ENCODE measurements around the gene DCDC2C. TPM values are rescaled to one million over a fixed set of nuclear protein-coding genes. Genes with fewer than 3 reads are reported as not detected.

Gene DCDC2C
- total RNA-seq, 6 experiments from 2014 or later = not detected

DNA sequence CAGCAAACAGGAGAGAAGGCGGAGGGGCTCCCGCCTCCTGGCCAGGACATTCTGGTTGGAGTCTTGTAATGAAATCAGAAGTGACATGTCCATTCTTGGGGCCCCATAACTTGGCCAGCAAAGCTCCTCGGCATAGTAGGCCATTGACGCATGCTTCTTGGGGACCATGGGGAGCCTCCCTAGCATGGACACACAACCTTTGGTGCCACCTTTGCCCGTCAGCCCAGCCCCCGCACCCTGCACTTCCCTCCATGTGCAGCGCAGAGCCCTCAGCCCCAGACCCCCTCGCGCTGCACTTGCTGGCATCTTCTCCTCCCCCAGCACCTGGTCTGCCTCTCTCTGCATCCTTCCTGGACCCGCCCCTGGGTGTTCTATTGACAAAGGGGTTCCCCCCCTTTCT lies 23.1 kb downstream of the DCDC2C start:
- TF ChIP-seq, protein P1, sequence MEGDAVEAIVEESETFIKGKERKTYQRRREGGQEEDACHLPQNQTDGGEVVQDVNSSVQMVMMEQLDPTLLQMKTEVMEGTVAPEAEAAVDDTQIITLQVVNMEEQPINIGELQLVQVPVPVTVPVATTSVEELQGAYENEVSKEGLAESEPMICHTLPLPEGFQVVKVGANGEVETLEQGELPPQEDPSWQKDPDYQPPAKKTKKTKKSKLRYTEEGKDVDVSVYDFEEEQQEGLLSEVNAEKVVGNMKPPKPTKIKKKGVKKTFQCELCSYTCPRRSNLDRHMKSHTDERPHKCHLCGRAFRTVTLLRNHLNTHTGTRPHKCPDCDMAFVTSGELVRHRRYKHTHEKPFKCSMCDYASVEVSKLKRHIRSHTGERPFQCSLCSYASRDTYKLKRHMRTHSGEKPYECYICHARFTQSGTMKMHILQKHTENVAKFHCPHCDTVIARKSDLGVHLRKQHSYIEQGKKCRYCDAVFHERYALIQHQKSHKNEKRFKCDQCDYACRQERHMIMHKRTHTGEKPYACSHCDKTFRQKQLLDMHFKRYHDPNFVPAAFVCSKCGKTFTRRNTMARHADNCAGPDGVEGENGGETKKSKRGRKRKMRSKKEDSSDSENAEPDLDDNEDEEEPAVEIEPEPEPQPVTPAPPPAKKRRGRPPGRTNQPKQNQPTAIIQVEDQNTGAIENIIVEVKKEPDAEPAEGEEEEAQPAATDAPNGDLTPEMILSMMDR (IDR thresholded peaks at IDR 0.05) = no peak

DNA sequence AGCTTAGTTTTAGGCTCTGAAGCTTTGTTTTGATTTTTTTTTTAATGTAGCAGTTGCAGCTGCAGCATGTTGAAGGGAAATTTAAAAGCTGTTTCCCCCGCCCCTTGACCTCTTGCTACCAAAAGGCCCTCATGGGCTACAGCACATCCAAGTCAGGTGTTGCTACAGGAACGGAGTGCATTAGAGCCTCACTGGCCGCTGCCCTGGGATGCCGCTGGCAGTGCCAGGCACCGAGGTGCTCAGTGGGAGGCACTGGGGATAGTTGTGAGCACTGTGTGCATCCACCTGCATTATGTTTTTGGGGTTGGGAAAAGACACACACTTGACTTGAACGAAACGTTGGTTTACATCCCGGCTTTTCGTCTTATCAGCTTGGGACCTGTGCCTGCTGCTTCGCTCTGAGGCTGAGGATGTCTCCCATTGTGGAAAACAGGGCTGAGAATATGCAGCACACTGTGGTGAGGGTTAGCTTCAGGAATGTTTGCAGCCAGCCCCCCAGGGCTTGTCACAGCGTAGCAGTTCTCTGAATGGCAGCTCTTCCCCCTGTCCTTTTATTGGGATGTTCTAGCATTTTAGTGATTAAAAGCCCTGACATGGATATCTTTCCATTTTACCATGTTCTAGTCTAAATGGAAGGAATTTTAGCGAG lies 24.1 kb downstream of the DCDC2C start:
- DNase-seq = no peak
- Mint-ChIP-seq H3K27ac (no peak overlapping the region), H3K9me3 (peaks cover 12% of the 10 kb centered on the region; the same call in 1 of the 2 replicates), H3K4me3 (no peak overlapping the region), H3K36me3 (ENCODE audit: low read depth) (no peaks in the 10 kb centered on the region), H3K4me1 (ENCODE audit: low read depth) (no peaks in the 10 kb centered on the region), H3K27me3 (ENCODE audit: insufficient read depth) (no peaks in the 10 kb centered on the region; the same call in 1 of the 2 replicates)
- TF ChIP-seq, protein P1 (IDR thresholded peaks at IDR 0.05) = no peak

More for the DNA sequence above, 23.1 kb downstream of the DCDC2C start:
- no peak overlapping the region for H3K27ac Mint-ChIP-seq
- peaks cover 7% of the 10 kb centered on the region; the same call in 1 of the 2 replicates for H3K9me3 Mint-ChIP-seq
- no peak overlapping the region for H3K4me3 Mint-ChIP-seq
- no peaks in the 10 kb centered on the region for H3K36me3 Mint-ChIP-seq (ENCODE audit: low read depth)
- no peak for DNase-seq
- no peaks in the 10 kb centered on the region for H3K4me1 Mint-ChIP-seq (ENCODE audit: low read depth)
- no peaks in the 10 kb centered on the region; the same call in 1 of the 2 replicates for H3K27me3 Mint-ChIP-seq (ENCODE audit: insufficient read depth)

DNA sequence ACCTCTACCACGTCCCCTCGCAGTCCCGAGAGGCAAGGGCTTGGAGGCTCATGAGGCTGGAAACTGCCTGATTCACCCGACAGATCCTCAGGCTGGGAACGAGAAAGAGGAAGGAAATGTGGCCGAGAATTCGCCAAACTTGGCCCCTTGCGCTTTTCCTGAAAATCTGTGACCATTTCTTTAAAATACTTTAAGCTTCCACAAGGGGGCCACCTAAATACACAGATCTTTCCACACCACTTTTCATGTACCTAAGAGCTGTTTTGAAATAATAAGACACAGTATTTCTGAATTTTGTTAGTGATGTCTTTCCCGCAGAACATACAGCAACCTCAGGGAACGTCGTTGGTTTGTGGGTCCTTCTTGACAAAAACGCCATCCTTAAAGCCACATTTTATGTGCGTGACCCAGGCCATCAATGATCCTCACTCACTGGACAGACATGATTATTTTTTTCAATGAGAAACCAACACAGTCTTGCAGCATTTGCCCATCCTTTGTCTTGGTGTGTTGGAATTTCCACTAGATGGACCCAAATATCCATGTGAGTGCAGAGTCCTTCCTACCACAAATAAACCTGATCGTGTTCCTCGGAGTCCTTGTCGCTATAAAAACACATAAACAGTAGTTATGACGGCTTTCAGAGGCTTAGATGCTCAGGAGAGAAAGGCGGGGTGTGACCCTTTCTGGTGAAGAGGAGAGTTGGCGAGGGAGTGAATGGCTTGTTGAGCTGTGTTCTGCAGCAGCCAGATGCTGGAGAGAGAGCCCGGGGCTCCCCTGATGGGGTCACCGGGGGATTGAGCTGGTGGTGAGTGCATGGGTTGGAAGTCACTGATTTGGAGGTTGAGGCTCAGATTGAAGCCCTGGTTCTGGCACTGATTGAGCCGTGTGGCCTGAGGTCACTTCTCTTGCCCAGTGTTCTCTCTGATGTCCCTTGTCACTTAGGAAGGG lies 25.0 kb downstream of the DCDC2C start:
- H3K9me3 Mint-ChIP-seq = peaks cover 7% of the 10 kb centered on the region; the same call in 1 of the 2 replicates
- TF ChIP-seq, protein P1 (IDR thresholded peaks at IDR 0.05) = peak; percentile 68
- H3K36me3 Mint-ChIP-seq (ENCODE audit: low read depth) = no peaks in the 10 kb centered on the region
- H3K27me3 Mint-ChIP-seq (ENCODE audit: insufficient read depth) = no peaks in the 10 kb centered on the region; the same call in 1 of the 2 replicates
- no peak overlapping the region for H3K27ac Mint-ChIP-seq
- no peak for DNase-seq
- no peaks in the 10 kb centered on the region for H3K4me1 Mint-ChIP-seq (ENCODE audit: low read depth)
- H3K4me3 Mint-ChIP-seq = no peak overlapping the region

DNA sequence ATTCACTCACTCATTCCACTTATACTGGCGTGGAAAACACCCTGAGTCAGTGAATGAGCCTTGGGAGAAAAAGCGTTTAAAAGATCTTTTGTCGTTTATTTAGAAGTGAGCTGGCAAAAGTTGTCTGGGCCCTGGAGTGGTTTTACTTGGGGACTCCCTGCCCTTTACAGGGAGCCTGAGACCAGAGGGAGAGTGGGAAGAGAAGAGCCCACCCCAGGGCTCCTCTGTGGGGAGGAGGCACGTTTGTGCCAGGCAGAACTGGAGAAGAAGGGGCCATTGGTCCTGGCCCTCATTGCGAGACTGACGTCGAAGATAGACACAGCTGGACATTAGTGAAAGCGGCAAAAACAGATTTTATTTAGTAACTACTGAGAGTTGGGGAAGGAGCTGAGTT lies 25.7 kb downstream of the DCDC2C start:
- Mint-ChIP-seq H3K27ac (no peak overlapping the region), H3K9me3 (peaks cover 5% of the 10 kb centered on the region; the same call in 1 of the 2 replicates), H3K4me1 (ENCODE audit: low read depth) (no peaks in the 10 kb centered on the region), H3K27me3 (ENCODE audit: insufficient read depth) (peaks cover under 1% of the 10 kb centered on the region; the same call in 1 of the 2 replicates), H3K4me3 (no peak overlapping the region), H3K36me3 (ENCODE audit: low read depth) (no peaks in the 10 kb centered on the region)
- TF ChIP-seq, protein P1 (IDR thresholded peaks at IDR 0.05) = no peak
- no peak for DNase-seq

DNA sequence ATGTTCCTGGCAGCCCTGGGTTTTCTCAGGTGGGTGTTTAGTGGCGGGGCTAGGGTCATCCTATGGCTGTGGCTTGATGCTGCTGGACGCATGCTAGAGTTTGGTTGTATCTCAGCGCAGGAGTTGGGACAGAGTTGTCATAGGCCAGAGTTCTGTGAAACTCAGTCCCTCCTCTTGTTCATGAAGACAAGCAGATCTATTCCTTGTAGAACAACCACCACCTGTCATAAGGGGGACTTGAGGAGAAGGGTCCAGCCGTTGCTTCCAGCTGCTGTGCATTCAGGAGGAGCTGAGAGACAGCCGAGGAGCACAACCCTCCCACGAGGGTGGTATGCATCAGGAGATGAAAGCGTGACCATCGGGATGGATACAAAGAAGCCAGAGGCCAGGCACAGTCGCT lies 26.4 kb downstream of the DCDC2C start:
- Mint-ChIP-seq H3K4me1 (ENCODE audit: low read depth) (no peaks in the 10 kb centered on the region), H3K9me3 (peaks cover 5% of the 10 kb centered on the region; the same call in 1 of the 2 replicates), H3K27ac (no peak overlapping the region), H3K4me3 (no peak overlapping the region), H3K27me3 (ENCODE audit: insufficient read depth) (peaks cover 1% of the 10 kb centered on the region; the same call in 1 of the 2 replicates), H3K36me3 (ENCODE audit: low read depth) (no peaks in the 10 kb centered on the region)
- TF ChIP-seq, protein P1 (IDR thresholded peaks at IDR 0.05) = no peak
- no peak for DNase-seq

Data from HFFc6 (cell line).